Omental fat pad (tissue), 4 donors: ENCODE results near the gene GET4. TPM values are rescaled to one million over a fixed set of nuclear protein-coding genes. Genes with fewer than 3 reads are reported as not detected.

Experiments
- ATAC-seq: fragments of 150-250 bp; one replicate; pipeline ENCODE4 v1.9.1; 2016; ENCODE audit warnings: mild to moderate bottlenecking, moderate library complexity; ENCODE audit not compliant: low FRiP score
- DNase-seq: peaks from one replicate; pipeline ENCODE4 v3.0.0-alpha.2; 2019; ENCODE audit warnings: low spot score
- CTCF ChIP-seq, 3 donors: fragments of 450-650 bp; IDR thresholded peaks; one replicate each; pipeline ENCODE4 v1.5.1; 2016 to 2017; ENCODE audit warnings: antibody characterized with exemption in 3 of 3, mild to moderate bottlenecking in 3 of 3, moderate library complexity in 2 of 3
- total RNA-seq, 4 donors: library from RNA; depleted of rRNA; stranded (reverse); fragments of >200 nt; gene quantifications; one replicate each; pipeline ENCODE4 v1.1.0, GENCODE V29; 2016

GET4 gene
- total RNA-seq, 4 donors from 2014 or later, result 18.7 to 28.5 (median 23.5) TPM

- no peak for TF ChIP-seq CTCF (IDR thresholded peaks at IDR 0.05)
- ATAC-seq, result no peak
- DNase-seq, result no peak
Measured at GRCh38 chr7:882336-883035, 6.1 kb downstream of the GET4 start.

GRCh38 chr7:883055-884021, 7.0 kb downstream of the GET4 start:
- ATAC-seq, result no peak
- no peak for TF ChIP-seq CTCF (IDR thresholded peaks at IDR 0.05)

GRCh38 chr7:884191-885003, 8.0 kb downstream of the GET4 start:
- TF ChIP-seq CTCF (IDR thresholded peaks at IDR 0.05), result no peak
- ATAC-seq (no peak), DNase-seq (no peak)

More at GRCh38 chr7:883055-884021, 7.0 kb downstream of the GET4 start:
- DNase-seq, result no peak

- DNase-seq (no peak), ATAC-seq (no peak)
- no peak for TF ChIP-seq CTCF (IDR thresholded peaks at IDR 0.05)
Measured at GRCh38 chr7:885261-885892, 9.0 kb downstream of the GET4 start.

GRCh38 chr7:885893-886625, 9.7 kb downstream of the GET4 start:
- no peak for TF ChIP-seq CTCF (IDR thresholded peaks at IDR 0.05)
- DNase-seq (no peak), ATAC-seq (no peak)
